B cell (primary cell): ENCODE results near the gene ZNF93.

Source experiments
- CTCF ChIP-seq: fragments of 200-600 bp; IDR thresholded peaks from one replicate; pipeline ENCODE4 v1.8.0; 2022; ENCODE audit warnings: antibody characterized with exemption, mild to moderate bottlenecking
- EZH2 ChIP-seq: IDR thresholded peaks from 2 replicates; pipeline ENCODE4 v1.6.1; 2012; ENCODE audit warnings: borderline replicate concordance, low read depth, mild to moderate bottlenecking, moderate library complexity, low read length; ENCODE audit not compliant: insufficient read depth, poor library complexity, severe bottlenecking

GRCh38 chr19:19866611-19867248 lies 34.0 kb upstream of the ZNF93 start:
- TF ChIP-seq CTCF (no peak), EZH2 (no peak)
